HG02852 (cell line): ENCODE data around the gene SYNPO2.
"Not testable (repeated sequence)": the region's sequence is repeated elsewhere in the genome, so short reads cannot be mapped to it uniquely, and the experiment has no call there.

ENCODE experiments used
- ATAC-seq: cut with Tn5 transposase; IDR thresholded peaks from one replicate; pipeline ENCODE4 v1.9.1; 2021; ENCODE audit warnings: mild to moderate bottlenecking, moderate library complexity; ENCODE audit not compliant: unreplicated experiment

Gene SYNPO2

DNA sequence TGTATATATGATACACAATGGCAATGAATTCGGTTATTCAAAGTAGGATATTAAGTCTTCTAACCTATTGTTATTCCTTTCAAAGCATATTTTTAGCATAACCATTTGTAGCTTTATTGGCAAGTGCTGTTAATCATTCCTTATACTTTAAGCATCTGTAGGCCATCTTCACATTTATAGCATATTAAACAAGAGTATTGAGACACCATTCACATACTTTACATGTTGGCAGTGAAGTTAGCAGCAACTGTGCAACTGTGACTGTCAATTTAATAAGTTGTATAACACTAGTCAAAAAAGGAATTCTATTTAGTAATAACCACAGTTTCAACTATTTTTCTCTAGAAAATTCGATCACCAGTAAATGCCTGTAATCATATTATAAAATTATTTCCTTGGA, 139.6 kb downstream of the SYNPO2 start:
- ATAC-seq, result no peak

DNA sequence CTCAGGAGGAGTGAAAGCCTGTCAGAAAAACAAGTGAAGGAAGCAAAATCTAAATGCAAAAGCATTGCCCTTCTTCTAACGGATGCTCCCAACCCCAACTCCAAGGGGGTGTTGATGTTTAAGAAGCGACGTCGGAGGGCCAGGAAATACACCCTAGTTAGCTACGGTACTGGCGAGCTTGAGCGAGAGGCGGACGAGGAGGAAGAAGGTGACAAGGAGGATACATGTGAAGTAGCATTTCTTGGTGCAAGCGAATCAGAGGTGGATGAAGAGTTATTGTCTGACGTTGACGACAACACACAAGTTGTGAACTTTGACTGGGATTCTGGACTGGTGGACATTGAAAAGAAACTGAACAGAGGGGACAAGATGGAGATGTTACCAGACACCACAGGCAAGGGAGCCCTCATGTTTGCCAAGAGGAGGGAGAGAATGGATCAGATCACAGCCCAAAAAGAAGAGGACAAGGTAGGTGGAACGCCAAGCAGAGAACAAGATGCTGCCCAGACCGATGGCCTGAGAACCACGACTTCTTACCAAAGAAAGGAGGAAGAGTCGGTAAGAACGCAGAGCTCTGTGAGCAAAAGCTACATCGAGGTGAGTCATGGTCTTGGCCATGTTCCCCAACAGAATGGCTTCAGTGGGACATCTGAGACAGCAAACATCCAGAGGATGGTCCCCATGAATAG, 141.3 kb downstream of the SYNPO2 start:
- ATAC-seq, result no peak

DNA sequence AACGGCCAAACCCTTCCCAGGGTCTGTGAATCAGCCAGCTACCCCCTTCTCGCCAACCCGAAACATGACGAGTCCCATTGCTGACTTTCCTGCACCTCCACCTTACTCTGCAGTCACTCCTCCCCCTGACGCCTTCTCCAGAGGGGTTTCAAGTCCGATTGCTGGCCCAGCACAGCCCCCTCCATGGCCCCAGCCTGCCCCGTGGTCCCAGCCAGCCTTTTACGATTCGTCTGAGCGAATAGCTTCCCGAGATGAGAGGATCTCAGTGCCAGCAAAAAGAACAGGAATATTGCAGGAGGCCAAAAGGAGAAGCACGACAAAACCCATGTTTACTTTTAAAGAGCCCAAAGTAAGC, 141.9 kb downstream of the SYNPO2 start:
- no peak for ATAC-seq

DNA sequence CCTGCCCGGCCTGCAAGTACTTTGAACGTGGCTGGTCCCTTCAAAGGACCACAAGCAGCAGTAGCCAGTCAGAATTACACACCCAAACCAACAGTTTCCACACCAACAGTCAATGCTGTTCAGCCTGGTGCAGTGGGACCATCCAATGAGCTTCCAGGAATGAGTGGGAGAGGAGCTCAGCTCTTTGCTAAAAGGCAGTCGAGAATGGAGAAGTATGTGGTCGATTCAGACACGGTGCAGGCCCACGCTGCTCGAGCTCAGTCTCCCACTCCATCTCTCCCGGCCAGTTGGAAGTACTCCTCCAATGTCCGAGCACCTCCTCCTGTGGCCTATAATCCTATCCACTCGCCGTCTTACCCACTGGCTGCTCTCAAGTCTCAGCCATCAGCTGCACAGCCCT, 142.6 kb downstream of the SYNPO2 start:
- no peak for ATAC-seq

DNA sequence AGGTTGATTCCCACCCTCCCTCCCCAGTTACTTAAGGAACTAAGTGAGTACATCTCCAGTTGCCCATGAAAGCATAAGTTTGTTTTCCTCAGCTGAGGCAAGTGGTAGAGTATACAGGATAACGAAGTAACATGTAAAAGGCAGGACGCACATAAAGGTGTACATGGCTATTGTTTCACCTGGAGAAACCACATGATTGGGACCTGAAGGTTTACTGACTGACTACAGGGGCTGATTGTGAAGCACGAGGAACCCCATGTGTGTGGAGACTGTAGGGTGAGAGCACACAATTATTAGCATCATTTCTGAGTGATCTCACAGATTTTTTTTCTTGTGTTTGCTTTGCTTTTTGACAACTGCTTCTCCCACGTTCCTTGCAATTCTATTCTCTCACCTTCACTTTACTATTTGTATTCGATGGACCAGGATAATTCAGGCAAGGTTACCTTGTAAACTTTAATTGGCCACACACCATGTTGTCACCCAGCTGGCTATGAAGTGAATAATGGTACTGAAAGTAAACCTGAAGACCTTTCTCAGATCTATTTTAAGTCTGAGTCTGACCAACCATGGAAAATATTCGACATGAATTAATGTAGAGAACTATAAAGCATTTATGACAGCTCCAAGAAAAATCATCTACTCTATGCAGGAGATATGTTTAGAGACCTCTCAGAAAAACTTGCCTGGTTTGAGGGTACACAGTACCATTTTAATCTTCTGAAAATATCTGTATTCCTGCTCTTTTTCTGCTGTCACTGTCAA, 144.4 kb downstream of the SYNPO2 start:
- peak; percentile 43 for ATAC-seq

DNA sequence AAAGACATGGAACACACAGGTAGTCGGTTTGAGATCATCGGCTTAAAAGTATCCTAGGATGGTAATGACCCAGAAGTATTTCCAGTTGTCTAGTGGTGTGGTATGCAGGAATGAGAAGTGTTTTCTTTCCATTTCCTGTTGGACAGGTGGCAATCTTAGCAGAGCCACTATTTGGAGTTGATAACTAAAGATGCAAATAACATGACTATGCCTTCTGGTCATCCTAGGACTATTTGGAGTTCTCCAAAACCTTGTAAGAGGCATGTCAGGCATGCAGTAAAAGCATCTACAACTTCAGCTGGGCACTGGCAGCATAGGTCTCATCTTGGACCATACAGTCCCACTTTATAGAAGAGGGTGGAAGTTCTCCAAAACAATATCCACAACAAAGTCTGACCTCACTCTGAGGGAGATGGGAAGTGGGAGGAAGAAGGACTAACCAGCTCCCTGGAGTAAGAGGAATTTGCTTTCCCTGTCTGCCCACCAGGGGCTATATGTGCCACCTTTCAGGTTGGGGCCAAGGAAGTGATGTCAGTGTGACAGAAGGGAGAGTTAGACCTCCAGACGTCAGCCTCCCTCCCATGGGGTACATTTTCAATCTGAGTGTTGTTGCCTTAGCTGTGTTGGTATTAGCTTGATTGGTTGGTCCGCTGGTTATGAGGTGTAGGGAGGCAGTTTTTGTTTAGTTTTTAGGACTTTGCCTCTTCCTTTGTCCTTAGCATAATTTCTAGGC, 145.8 kb downstream of the SYNPO2 start:
- no peak for ATAC-seq

DNA sequence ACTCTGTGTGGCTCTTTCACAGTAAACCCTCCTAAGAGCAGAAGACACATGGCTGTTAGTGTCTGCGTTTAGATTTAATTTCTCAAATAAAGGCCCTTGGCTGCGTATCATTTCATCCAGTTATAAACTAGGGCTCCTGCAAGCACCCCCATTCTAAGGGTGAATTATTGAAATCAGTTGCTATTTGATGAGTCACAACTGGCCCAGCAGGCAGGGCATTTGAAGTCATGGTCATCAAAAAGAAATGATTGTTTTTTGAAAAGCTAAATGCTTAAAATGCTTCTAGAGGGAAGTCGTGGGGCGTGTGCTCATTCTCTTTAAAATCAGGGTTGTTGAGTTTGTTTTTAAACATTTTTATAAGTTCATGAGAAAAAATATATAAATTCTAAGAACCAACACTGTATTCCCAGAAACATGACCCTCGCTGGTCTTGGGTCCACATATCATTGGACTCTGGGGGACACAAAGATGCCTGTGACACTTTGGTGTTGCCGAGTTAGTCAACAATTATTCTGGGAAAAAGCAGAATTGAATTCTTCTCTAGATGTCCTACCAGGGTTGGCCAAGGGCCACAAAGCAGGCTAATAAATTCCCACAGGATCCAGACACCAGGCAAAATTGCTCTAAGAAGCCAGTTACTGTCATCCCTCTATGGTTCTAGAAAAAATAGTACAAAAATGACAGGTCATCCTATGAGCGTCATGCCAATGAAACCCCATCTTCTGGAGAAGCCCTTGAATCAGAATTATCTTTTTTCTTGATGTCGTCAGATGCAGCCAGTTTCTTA, 147.5 kb downstream of the SYNPO2 start:
- no peak for ATAC-seq

DNA sequence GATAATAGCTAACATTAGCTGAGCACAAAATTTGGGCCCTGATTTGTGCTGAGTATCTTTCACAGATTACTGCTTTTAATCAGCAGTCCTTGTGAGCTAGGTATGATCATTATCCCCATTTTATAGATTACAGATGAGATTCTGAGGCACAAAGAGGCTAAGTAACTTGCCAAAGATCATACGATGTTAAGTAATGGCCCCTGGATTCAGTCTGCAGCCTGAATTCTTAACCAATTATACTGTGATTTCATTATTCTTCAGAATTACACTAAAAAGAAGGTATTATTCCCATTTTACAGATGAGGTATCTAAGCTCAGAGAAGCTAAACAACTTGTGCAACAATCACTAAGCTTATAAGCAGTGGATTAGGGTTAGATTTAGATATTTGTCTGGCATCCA, 149.1 kb downstream of the SYNPO2 start:
- ATAC-seq, result no peak

DNA sequence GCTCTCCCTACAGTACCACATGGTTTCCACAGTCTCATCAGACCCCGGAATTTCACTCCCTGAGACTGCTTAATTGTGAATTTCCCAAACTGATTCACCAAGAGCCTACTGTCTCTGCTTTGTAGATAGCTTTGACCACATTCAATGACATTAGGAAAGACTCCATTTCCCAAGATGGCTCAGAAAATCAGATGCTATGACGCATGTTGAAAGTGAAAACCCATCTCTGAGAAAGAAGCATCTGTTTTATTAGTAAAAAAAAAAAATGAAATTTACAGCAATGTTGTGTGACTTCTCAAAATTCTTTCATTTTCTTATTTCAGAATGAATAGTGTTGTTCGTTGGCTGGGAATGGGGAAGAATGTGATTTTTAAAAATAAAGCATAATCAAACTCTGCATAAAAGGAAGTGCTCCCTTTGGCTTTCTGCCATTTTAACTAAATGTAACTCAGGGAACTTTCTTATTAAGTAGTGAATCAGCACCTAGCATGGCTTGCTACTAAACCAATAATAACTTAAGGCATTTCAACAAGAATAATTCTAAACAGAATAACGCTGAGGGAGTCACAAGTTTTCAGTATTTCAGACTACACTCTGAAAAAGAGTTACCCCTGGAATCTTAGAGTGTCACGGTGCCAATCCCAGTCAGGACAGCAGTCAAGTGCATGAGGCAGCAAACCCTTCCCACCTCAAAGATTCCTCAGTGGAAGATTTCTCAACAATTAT, 149.6 kb downstream of the SYNPO2 start:
- ATAC-seq, result peak; percentile 65

DNA sequence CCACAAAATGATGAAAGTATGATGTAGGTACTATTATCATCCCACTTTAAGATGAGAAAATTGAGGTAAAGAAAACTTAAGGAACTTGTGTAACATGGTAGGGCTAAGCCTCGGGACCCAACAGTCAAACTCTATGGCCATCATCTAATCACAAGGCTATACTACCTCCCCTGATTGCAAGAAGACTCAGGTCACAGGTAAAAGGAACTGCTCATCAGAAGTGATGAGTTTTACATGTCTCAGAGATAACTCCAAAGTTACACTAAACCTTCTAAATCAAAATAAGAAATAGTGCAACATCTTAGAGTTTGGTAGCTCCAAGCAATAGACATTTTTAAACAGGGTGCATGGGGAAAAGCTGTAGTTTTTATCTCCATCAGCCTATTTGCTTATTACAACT, 150.5 kb downstream of the SYNPO2 start:
- ATAC-seq, result no peak

DNA sequence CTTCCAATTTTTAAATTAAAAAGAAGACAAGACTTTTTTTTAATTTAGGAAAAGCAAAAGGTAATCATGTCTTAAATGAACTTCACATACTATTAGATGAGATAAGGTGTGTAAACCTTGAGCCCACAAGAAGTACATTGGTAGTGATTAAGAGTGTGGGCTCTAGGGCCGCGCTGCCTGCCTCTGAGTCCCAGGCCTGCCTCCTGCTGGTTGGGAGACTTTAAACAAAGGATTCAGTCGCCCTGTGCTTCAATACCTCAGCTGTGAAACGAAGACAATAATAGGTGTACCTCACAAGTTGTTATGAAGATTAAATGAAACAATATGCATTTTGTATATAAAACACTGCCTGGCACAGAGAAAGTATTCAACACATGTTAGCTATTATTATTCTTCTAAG, 151.1 kb downstream of the SYNPO2 start:
- ATAC-seq, result no peak

DNA sequence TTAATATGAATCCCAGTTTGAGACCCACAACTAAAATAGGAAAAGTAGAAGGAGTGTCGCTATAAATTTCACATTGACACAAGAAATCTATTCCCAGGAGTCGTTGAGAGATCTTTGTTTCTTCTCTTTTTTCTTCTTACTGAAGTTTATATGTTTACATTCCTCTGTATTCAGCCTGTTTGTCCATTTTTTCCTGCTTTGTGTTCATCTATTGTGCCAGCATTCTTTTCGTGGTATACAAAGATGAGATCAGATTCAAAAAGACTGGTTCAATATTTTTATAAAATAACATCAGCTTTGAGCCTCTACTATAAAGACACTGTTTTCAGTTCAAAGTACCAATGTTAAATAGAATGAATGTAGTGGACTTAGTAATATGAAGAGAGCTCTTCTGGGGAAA, 151.6 kb downstream of the SYNPO2 start:
- no peak for ATAC-seq

DNA sequence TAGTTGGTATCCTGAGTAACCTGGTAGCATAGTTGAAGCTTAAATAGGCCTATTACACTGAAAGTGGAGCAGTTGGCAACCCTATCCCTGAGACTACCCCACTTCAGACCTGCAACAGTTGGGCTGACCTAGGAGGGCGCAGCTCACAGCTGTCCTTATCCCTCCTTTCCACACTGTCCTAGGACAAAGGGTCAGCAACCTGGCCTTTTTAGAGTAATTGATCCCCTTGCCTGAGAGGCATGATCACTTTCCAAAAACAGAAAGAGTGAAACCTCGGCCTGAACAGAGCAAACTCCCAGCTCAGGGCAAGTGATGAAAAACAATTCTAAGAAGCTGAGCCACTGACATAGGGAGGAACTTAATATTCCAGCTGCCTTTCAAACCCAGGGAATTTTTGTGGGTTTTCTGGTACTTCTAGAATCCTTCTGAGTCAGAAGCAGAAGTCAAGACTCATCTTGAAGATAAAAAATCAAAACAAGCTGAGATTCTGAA, 152.1 kb downstream of the SYNPO2 start:
- no peak for ATAC-seq

DNA sequence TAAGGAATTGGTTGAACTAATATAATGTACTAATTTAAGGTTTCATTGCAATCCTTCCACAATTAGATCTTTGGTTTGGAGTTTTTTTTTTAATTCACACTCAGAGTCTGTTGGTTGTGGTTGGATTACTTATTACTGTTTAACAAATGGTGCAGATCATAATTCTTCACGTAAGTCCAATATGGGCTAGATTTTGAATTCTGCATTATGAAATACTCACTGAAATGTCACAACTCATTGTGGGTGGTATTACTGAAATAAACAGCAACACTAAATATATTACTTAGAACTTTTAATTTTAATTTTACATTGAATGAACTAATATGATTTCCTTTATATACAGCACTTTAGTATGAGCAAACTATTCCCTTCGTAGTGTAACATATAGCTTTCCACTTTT, 152.7 kb downstream of the SYNPO2 start:
- no peak for ATAC-seq

DNA sequence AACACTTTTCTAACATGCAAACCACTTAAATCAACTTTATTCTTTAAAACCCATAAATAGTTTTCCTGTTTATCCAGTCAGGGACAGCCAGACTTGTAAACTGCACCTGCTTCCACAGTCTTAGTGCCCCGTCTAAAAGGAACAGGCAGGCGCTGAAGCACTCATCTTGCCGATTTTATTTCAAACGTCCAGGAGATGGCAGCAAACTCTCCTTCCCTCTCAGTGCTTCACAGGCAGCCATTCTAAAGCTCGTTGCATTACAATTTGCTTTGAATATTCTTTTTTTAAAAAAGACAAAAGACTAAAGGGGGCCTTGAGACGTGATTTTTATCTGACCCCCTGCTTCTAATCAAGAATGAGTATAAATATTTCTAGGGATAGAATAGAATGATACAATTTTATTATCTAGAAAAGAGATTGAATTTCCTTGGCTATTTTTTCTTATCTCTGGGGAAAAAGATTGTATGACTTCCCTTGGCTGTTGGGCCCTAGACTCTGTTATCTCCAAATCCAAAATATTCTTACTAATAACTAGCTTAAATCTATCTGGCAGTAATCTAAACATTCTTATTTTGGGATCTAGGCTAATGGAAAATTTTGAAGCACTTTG, 153.4 kb downstream of the SYNPO2 start:
- ATAC-seq, result peak; percentile 77

DNA sequence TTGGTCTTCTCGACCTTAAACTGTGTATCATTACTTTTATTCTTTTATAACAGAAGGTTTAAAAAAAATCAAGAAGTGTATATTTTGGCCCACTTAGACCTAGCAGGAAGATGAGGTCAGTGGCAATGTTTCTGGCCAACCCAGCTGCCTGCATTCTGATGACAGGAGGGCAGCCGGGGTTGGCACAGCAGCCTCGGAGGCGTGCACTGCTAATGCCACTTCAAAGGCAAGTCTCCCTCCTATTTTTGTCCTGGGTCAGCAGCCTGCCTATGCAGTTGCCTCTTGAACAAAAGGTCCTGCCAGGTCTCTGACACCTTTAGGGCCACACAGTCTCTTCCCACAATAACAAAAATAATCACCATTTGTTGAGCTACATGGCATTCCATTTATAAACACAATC, 157.6 kb downstream of the SYNPO2 start:
- no peak for ATAC-seq

DNA sequence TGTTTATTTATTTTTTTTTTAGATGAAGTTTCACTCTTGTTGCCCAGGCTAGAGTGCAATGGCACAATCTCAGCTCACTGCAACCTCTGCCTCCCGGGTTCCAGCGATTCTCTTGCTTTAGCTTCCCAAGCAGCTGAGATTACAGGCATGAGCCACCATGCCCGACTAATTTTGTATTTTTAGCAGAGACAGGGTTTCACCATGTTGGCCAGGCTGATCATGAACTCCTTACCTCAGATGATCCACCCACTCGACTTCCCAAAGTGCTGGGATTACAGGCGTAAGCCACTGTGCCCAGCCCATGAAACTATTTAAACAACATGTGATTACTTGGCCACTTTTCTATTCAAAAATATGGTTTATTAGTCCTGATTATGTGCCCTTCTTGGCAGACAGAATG, 158.4 kb downstream of the SYNPO2 start:
- not testable (repeated sequence) for ATAC-seq

DNA sequence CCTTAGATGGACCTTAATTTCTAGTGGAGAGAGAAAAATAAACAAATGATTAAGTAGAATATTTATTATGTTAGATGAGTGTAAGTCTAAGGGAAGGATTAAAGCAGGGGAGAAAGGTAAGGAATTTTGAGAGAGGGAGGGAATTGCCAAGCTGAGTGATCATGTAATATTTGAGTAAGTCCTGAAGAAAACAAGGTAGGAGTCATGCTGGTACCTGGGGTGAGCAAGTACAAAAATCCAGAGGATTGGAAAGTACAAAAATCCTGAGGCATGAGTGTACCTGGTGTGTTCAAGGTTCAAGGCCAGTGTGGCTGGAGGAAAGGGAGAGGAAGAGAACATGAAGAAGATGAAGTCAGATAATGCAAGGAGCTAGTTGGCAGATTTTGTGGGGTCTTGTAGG, 159.8 kb downstream of the SYNPO2 start:
- ATAC-seq, result no peak

DNA sequence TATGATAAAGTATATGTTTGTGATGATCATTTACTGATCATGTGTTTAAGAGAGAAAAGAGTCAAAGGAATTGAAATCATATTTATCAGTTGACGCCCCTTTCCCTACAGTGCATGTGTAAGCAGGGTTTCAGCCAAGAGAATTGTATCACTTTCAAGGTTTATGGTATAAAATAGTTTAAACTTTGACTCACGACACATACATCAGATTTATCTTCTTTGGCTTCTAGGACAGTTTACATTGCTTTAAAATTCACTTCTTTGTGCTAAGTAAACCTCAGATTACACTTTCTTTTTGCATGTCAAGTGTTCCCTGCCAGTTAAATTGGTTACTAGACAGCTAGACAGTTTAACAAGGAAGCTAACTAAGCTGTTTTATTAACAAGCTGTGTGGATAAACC, 160.7 kb downstream of the SYNPO2 start:
- no peak for ATAC-seq

DNA sequence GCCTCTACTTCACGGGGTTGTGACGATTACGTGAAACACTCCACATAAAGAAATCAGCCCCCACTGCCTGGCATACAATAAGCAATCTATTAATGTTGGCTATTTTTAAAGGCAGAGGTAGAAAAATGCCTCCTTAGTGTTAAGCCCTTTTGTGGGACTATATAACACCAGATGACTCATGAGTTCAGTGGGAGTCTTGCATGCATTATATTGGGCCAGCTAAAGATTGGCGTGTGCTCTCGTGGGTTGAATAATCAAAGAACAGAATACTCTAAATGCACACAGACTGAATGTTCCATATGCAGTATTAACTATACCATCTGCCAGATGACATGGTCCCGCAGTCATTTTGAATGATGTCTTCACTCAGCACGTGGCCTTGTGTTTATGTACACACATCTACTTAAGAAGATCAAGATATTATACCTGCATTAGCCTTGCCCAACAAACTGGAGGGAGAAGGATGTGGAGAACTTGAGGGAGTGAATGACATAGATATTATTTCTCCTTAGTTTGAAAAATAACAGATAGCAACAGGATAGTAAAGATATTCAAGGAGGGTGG, 162.0 kb downstream of the SYNPO2 start:
- ATAC-seq, result no peak
